ENCODE data around the gene GLA. TPM values are rescaled to one million over a fixed set of nuclear protein-coding genes. Genes with fewer than 3 reads are reported as not detected.

The GLA gene
- total and polyA plus RNA-seq, 2 of the 4 experiments (the other 2 are of a cell fraction) = 27.9 to 38.7 TPM

DNA sequence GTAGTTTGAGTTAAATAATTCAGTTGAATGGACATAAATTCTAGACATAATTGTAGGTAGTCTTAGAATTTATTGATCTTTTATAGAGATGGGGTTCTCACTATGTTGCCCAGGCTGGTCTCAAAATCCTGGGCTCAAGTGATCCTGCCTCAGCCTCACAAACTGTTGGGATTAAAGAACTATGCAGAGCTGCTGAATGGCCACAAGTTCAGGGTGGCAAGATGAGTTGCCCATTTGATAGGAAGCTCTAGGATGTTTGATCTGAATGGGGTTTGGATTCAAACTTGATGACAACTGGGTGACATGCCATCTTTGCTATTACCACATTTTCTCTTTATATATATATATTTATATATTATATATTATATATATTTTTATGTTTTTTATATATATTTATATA, 13.4 kb downstream of the GLA start:
- ChIA-PET CTCF (no interaction called here), POLR2A (ENCODE audit: unreplicated experiment) (no interaction called here)
- no peak overlapping the region for H3K4me3 ChIP-seq (ENCODE audit: insufficient read depth, low read depth, low read length)
- no peak overlapping the region for H2AFZ ChIP-seq (replicated peaks; ENCODE audit: low read length, poor library complexity)
- no peak overlapping the region for H2AK5ac ChIP-seq (ENCODE audit: low read depth, low read length)
- no peaks in the 10 kb centered on the region for H3K4me1 ChIP-seq (ENCODE audit: control insufficient read depth, insufficient read depth, low read length)
- peaks cover 0 to 16% of the 10 kb centered on the region in 2 experiments; a peak in 2 of 4 replicates for H3K79me1 ChIP-seq (ENCODE audit: low read depth in 1 of 2, low read length in 2 of 2)
- no peak overlapping the region for H3K23ac ChIP-seq (ENCODE audit: low read depth, low read length)
- H4K20me1 ChIP-seq (ENCODE audit: insufficient read depth, low read length) = peaks cover 13% of the 10 kb centered on the region; the same call in 1 of the 2 replicates
- H3K36me3 ChIP-seq (ENCODE audit: control insufficient read depth, insufficient read depth, low read length) = peaks cover 11% of the 10 kb centered on the region; the same call in 1 of the 2 replicates
- H4K8ac ChIP-seq (ENCODE audit: low read depth in 2 of 2, low read length in 2 of 2) = no peak overlapping the region
- peaks cover 4% of the 10 kb centered on the region for H3K9me1 ChIP-seq (ENCODE audit: insufficient read depth, low read length)
- no peak overlapping the region for H4K91ac ChIP-seq (ENCODE audit: insufficient read depth, low read depth, low read length)
- no peak overlapping the region for H4K5ac ChIP-seq (ENCODE audit: low read depth, low read length)
- in situ Hi-C loops (cut with MboI; ENCODE audit: low sequenced_read_pairs) (no loop called here), intact Hi-C loops (cut with micrococcal nuclease) (no loop called here), dilution Hi-C loops (cut with HindIII; ENCODE audit: low sequenced_read_pairs, unreplicated experiment) (no loop called here)
- H3K4ac ChIP-seq (ENCODE audit: low read depth, low read length) = no peak overlapping the region
- no peak overlapping the region for H3K9ac ChIP-seq (ENCODE audit: low read depth, low read length)
- H3K27me3 ChIP-seq (ENCODE audit: control insufficient read depth, insufficient read depth, low read length) = no peaks in the 10 kb centered on the region
- H2BK20ac ChIP-seq (ENCODE audit: low read depth, low read length) = no peak overlapping the region
- TF ChIP-seq MAFK (IDR thresholded peaks at IDR 0.05; ENCODE audit: low read depth, low read length) = no peak
- TF ChIP-seq RAD21 (IDR thresholded peaks at IDR 0.05; ENCODE audit: low read length) = no peak
- H3K18ac ChIP-seq (ENCODE audit: low read depth, low read length) = no peak overlapping the region
- BruUV-seq (replicated peaks) = no TSS peak
- H2BK120ac ChIP-seq (ENCODE audit: low read depth, low read length) = no peak overlapping the region
- DNase-seq (no peak), ATAC-seq (ENCODE audit: low read depth) (no peak)
- H3K4me2 ChIP-seq (ENCODE audit: low read depth, low read length) = no peak overlapping the region
- no peak overlapping the region for H3K14ac ChIP-seq (replicated peaks; ENCODE audit: low read depth, low read length)
- no peak overlapping the region for H2BK5ac ChIP-seq (ENCODE audit: low read depth, low read length, poor library complexity, severe bottlenecking)
- H3K27ac ChIP-seq (ENCODE audit: insufficient read depth, low read length) = no peak overlapping the region
- no peak overlapping the region for H2BK15ac ChIP-seq (ENCODE audit: low read depth, low read length)
- H3K56ac ChIP-seq (ENCODE audit: extremely low read depth, insufficient read depth, low read length) = no peak overlapping the region
- no peak overlapping the region for H2AK9ac ChIP-seq (replicated peaks; ENCODE audit: low read depth, low read length, poor library complexity)
- no peaks in the 10 kb centered on the region for H3K9me3 ChIP-seq (ENCODE audit: control insufficient read depth, insufficient read depth, low read length)
